Kasumi-1 (cell line): Measurements from ENCODE around the gene ATP8B1.
"Not testable (repeated sequence)": the region's sequence is repeated elsewhere in the genome, so short reads cannot be mapped to it uniquely, and the experiment has no call there.

Experiments used
- DNase-seq, 2 experiments: peaks; one replicate each; lab custom pipeline; 2025; lab: John Stamatoyannopoulos, UW

Gene ATP8B1

GRCh38 chr18:57719211-57719935, 83.7 kb downstream of the ATP8B1 start:
- not testable (repeated sequence) for DNase-seq

- DNase-seq, result no peak
Measured at GRCh38 chr18:57716549-57716948, 86.6 kb downstream of the ATP8B1 start.

GRCh38 chr18:57715671-57716070, 87.4 kb downstream of the ATP8B1 start:
- no peak for DNase-seq

DNA sequence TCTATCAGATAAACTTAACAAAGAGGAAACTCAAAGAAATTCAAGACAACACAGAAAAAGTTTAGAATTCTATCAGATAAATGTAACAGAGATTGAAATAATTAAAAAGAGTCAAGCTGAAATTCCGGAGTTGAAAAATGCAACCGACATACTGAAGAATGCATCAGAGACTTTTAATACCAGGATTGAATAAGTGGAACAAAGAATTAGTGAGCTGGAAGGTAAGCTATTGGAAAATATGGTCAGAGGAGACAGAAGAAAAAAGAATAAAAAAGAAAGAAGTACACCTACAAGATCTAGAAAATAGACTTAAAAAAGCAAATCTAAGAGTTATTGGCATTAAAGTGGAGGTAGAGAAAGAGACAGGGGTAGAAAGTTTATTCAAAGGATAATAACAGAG, 88.0 kb downstream of the ATP8B1 start:
- no peak for DNase-seq

DNA sequence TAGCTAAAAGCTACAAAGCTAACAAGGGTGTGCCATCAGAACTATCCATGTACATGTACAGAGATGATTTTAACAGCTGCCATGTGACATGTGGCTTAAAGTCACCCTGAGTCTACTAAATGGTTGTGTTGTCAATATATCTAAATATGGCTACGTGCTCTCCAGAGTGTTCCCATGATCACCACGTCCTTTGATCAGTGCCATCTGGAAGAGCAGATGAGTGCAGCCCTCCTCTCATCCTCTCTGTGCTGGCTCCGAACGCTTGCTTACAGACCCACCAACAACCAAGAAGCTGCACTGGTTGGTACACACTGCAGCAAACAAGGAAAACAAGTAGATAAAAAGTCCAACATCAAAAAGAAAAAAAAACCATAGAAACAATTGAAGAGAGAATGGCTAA, 92.9 kb downstream of the ATP8B1 start:
- DNase-seq, result no peak

GRCh38 chr18:57709335-57709734, 93.8 kb downstream of the ATP8B1 start:
- DNase-seq, result no peak

DNA sequence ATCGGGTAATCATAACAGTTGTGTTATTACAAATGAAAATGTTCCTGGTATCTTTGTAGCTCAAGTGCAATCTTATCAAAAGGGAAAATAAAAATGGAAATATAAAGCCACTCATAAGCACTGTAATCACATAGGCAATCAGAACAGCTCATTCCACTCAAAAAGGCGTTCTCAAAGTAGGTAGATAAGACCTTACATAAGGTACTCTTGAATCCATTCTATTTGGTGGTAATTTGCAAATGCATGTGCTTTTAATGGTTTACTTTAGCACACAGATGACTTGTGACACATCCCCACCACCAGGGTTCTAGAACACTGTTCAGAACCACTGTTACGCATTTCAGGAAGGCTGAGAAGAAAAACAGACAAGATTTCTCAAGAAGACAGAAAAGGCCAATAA, 94.8 kb downstream of the ATP8B1 start:
- no peak for DNase-seq

DNA sequence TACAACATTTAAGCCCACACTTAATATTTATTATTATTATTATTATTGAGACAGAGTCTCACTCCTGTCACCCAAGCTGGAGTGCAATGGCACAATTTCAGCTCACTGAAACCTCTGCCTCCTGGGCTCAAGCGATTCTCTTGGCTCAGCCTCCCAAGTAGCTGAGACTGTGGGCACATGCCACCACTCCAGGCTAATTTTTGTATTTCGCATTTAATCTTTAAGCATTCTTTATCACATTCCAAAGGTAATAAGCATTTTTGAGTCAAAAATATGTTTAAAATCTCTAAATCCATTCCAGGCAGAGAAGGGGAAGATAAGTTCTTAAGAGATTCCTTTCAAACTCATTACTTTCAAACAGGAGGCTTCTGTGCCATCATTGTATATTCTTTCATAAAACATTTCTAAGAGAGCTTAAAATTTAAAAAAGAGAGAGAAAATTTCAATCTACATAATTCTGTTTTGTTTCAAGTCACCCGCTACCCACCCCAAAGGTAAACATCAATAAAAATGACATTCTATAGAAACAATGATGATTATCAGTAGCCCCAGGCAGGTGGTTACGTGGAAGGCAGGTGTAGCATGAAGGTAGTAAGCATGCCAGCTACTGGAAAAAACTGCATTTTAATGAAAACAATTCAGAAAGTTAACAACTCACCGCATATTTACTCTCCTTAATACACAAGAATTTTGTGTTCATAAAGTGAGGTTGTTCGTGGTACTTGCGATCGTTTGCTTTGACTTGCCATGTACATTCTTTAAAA, 97.1 kb downstream of the ATP8B1 start:
- no peak for DNase-seq

GRCh38 chr18:57705011-57705410, 98.1 kb downstream of the ATP8B1 start:
- no peak for DNase-seq

DNA sequence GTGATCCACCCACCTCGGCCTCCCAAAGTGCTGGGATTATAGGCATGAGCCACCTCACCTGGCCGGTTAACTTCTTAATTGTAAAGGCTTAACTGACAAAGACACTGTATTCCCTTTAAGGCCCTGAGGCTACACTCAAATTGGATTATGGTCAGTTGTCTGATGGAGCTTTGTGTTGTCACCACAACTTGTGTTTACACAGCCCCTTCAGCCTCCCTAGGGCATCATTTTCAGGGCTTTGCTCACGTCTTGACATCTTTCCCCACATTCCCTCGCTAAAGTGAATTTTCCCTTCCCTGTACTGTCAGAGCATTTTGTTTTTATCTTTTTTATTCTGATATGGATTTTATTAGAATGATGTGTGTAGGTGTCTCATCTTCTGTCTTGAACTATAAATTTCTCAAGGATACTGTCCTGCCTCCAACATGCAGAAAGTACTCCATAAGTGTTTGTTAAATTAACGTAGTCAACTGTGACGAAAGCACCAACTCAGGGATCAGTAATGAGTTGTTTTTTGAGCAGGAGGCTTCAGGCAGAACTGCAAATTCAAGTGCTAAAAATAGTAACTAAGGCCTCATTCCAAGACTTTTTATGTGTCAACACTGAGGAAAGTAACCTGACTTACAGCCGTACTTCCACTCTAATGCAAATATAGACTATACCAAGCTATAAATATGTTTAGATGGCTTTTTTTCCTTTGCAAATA, 104.4 kb downstream of the ATP8B1 start:
- no peak for DNase-seq

DNA sequence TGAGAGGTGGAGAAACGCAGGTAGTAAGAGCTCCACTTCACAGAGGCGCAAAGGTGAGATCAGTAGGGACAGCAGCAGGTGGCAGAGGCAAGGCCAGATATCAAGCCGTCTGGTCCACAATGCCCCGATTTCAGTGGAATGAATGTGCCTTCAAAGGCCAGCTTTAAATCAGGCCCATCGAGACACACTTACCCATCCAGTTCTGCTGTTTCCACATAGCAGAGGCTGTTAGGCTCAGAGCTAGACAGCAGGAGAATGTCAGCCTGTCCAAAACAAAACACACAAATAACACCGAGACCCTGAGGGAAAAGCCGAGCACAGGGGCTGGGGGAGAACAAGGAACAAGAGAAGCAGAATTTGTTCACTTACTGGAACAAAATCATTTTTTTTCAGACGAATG, 105.7 kb downstream of the ATP8B1 start:
- DNase-seq, result no peak

DNA sequence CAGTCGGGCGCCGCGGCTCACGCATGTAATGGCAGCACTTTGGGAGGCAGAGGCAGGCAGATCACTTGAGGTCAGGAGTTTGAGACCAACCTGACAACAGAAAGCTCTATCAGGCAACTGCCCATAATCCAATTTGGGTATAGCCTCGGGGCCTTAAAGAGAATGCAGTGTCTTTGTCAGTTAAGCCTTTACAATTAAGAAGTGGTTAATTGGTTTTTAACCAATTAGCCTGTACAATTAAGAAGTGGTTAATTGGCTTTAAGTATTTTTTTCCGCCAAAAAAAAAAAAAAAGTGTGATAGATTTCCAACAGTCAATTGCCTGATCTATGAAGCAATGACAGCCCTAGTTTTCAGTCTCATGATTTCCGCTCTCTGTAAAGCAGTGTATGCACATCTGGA, 106.8 kb downstream of the ATP8B1 start:
- no peak for DNase-seq

GRCh38 chr18:57691363-57691762, 111.8 kb downstream of the ATP8B1 start:
- no peak for DNase-seq

DNA sequence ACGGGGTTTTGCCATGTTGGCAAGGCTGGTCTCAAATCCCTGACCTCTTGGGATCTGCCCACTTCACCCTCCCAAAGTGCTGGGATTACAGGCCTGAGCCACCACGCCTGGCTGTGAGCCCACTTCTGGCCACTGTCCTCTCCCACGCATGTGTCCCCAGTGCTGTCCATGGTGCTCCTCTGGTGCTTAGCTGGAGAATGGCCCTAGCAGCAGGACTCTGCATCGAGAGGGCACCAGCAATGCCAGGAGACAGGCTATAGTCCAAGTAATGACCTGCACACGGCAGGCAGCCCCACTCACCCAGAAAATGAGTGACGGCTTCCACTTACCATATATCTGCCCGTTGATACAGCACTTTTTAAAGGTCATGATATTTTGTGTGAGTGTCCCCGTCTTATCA, 115.1 kb downstream of the ATP8B1 start:
- no peak for DNase-seq

GRCh38 chr18:57683470-57683869, 119.6 kb downstream of the ATP8B1 start:
- DNase-seq, result no peak

DNA sequence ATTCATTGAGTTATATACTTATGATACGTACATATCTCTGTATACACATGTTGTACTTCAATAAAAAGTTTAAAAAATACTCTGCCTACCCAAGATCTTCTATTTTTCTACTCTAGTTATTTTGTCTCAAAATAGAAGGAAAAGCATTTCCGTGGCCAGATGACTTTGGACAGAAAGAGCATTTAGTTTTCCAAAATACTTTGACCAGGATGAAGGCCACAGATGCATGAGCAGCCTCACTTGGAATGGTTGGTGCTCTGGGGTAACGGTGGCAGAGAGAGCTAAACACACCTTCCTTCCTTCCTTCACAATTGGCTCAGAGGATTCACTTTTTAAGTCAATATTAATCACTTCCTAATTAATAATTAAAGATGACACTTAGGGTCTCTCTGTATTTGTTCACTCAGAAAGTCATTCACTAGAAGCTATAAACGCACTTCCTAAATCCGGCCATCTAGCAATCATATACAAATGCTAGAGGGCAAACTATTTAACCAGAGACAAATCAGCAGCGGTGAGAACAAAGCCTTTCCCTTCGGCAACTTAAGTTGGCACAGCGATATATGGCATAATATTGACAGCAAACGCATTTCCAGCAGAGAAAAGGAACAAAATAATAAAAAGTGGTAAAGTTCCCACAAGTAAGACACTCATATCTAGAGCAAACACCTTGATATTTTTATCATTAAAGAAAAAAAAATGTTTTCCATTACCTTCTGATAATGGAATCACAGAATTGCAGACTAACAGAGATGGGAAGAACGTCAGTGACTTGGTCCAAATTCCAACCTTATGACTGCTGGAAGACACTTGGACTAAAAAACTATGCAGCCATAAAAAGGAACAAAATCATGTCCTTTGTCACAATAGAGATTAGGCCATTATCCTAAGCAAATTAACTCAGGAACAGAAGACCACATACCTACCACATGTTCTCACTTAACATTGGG, 125.6 kb downstream of the ATP8B1 start:
- no peak for DNase-seq

- DNase-seq, result no peak
Measured at GRCh38 chr18:57674891-57675290, 128.2 kb downstream of the ATP8B1 start.

- no peak for DNase-seq
Measured at GRCh38 chr18:57670046-57670445, 133.1 kb downstream of the ATP8B1 start.

DNA sequence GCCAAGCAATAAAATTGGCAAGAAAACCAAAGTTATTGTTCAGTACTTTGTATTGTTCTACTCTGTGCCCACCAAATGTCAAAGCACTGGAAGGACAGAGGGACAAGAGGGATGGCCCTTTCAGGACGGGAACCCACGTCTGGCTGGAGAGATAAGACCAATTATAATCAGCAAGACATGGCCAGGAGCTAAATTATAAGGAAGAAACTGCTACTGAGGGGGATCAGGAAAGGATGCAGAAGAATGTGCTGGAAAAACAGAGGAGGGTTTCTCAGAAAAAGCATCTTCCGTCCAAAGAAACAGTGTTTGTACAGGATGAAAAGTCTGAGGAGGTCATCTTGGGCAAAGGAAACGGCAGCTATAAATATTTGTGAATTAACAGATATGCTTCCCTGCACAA, 135.1 kb downstream of the ATP8B1 start:
- DNase-seq, result no peak

- peak; percentile 88 to 89 for DNase-seq
Measured at GRCh38 chr18:57666818-57667497, 136.2 kb downstream of the ATP8B1 start.

GRCh38 chr18:57664568-57665165, 138.4 kb downstream of the ATP8B1 start:
- DNase-seq, result no peak
